ENCODE results near the gene PLEKHA6.

The PLEKHA6 gene

DNA sequence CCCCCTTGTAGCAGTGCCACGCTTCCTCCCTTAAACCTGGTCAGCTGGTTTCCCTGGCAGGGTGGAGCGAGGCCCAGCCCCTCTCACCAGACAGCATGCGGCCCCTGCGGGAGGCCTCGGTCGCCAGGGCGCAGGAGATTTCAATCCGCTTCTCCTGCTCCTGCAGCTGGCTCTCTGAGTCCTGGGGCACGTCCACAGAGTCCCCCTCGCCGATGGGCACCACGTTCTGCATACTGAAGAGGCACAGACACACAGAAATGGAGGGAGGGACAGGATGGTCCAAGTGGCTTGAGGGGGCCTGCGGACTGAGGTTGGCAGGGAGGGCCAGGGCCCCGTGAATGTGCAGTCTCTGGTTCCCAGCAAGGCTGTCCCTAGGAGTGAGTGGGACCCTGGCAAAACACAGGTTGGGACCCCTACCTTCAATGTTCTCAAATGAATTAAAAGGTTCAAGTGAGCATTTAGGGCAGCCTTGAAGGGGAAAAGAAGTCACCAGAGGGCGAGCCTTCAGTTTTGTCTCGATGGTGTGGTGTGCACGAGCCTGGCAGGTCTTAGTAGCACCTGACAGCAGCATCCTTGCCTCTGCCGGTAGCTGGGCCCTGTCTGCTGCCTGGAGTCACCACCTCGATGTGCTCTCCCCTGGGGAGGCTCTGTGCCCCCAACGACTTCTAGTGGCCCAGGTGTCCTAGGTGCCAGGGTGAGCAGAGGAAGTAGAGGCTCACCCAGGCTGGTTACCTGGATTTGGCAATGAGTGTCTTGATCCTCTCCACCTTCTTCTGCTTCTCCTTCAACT, 131.5 kb downstream of the PLEKHA6 start:
- DNase-seq: no peak

DNA sequence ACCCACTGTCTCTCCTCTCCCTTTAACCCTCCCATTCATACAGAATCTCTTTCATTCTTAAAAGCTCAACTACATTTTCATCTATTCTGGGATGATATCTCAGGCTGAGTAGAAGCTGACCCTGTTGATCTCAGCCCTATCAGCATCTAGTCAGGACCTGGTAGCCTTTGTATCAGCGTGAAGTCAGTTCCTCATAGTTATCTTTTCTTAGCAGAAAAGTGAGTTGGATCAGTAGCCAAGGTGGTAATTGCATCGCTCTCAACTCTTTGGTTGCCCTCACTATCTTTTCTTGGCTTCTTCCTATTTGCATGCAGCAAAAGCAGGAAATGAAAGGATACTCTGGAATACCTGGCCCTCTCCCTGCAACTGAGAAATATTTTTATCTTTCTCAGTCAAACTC, 132.4 kb downstream of the PLEKHA6 start:
- DNase-seq: no peak

GRCh38 chr1:204225841-204226735, 133.6 kb downstream of the PLEKHA6 start:
- no peak for DNase-seq

DNA sequence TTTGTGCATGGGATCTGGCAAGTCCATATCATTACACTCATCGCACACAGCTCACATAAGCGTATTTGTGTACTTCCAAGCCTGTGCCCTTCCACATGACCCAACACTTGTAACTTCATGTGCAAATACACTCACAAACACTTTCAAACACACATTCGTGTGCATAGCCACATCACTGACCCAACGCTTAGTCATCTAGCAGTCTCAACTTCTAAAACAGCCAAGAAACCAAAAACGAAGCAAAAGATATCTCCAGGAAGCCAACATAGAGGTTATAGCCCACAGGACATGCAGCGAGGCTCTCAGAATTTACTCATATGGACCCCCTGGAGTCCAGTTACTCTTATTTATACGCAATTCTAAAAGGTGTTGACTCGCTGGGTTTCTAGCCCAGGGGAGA, 135.1 kb downstream of the PLEKHA6 start:
- no peak for DNase-seq

GRCh38 chr1:204223129-204223860, 136.4 kb downstream of the PLEKHA6 start:
- DNase-seq: no peak

DNA sequence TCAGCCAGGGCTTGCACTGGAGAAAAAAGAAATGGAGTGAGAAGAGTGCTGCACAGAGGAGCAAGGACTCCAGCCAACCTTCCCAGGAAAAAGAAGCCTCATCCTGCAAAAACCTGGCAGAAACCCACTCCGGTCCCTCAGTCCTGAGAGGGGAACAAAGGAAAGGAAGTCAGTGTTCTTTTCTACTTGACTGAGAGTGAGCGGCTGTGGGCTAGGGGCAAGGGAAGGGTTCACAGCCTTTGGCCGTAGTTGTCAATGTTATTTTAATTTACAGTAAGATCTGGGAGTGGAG, 137.0 kb downstream of the PLEKHA6 start:
- DNase-seq: no peak

- DNase-seq: no peak
These were observed 137.5 kb downstream of the PLEKHA6 start for GRCh38 chr1:204222006-204222763.

DNA sequence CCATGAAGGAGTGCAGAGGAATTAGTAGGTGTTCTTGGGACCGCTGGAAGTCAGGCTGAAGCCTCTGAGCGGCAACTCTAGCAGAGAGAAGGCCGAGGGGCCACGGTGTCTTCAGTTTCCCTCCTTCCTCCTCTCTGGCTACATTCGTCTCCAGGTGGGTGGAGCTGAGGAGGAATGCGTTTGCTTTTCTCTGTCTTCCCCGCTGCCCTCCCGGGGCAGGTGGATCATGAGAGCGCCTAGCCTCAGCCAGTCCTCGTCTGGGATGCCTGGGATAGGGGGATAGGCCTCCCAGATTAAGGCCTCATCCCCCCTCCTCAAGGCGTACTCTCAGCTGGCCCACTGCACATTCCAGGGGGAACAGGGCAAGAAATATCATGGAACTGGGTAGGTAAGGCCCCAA, 138.5 kb downstream of the PLEKHA6 start:
- DNase-seq: no peak

GRCh38 chr1:204219971-204220616, 139.6 kb downstream of the PLEKHA6 start:
- no peak for DNase-seq

DNA sequence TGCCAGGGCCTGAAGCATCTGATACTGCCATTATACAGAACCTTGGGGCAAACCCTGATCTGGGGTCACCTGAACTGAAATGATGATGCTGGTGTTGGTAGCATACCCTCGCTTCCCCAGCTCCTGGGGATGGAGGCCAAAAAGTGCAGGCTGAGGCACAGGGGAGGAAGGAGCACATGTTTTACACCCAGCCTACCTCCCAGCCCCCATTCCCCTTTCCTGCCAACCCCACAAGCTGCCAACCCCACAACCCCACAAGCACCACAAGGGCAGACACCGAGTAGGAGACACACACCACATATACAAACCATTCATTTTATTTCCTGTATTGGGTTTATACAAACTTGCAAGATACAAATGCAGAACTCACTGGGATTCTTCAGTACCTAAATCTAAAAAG, 141.2 kb downstream of the PLEKHA6 start:
- DNase-seq: no peak

DNA sequence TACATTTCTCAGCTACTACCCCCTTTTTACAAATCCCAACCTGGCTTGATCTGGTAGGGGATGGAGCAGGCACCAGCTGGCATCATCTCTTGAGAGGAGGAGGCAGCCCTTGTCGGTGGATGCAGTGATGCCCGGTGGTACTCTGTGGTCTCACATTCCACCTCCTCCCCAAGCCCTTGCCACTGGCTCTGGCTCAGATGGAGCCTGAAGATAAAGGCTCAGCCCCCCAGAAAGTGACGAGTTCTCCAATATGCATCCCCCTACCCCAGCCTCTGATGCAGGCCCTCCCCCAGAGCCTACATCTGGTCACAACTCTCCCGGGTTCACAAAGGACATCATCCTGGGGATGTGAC, 142.1 kb downstream of the PLEKHA6 start:
- no peak for DNase-seq

DNA sequence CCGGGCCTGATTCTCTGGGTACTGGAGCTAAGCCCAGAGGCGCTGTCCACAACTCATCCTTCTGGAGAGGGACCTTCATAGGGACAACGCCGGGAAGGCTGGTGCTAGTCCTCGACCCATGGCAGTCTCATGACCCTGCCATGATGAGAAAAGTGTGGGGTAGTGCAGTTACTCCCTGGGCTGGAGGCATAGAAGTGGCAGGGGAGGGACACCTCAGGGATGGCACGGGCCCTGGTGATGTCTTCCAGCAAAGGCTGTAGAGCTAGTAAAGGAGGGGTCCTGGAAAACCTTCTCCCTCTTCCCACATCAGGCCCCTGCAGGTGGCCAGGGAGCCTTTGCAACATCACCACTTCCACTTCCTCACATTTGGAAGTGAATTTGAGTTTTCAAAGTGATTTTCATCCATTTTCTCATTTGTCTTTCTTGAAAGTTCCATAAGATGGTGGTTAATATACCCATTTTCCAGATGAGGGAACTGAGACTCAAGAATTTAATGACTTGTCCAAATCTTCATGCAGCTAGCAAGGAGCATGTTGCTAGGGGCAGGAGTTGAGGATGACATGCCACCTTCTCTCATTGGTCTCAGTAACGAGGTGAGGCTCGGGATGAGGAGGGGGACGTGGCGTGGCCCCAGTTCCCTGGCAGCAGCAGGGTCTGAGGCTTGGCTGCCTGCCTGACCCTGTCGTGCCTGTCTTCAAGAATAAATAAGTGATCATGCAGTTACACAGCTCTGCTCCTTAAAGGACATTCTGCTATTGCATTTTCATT, 142.7 kb downstream of the PLEKHA6 start:
- no peak for DNase-seq

- DNase-seq: no peak
These were observed 143.5 kb downstream of the PLEKHA6 start for GRCh38 chr1:204216236-204216635.

DNA sequence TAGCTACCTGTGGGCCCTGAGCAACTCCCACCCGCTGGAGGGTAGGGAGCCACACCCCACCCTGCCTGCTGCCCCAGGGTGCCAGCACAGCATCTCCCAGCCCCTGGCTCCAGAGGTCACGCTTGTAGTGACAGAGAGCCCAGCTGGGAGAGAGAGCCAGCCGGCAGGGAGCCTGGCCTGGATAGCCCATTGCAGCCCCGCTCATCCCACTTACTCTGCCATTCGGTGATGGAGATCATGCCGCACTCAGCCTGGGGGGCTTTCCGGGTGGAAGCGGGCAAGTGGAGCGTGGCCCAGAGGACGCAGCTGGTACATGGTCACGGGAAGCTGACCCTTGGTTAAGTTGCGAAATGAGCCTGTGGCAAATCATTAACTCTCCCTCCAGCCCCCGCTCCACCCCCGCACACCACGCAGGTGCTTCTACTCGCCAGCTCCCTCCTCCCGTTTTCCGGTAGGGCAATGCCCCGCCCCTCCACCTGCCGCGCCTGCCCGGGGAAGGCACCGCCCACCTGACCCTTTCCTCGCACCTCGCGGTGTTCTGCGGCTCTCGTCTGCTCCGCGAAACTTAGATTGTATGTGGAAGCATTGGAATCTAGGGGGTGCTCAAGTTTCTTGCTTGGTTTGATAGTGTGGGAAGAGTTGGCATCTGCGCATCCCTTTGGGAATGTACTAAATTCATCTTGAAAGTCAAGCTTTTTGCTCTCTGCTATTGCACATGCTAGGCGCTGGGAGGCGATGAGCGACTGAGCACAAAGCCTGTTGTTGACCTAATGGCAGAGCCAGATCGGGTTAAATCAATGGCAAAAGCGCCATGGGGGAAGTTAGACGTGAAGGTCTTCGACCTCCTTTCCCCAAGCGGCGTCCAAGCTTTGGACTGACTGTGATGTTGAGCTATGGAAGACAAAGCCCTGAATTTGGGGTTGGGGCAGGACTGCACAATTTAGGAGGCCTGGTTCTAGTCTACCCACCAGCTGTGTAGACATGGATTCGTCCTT, 145.8 kb downstream of the PLEKHA6 start, which contains the start of gene GOLT1A:
GOLT1A (minus strand) TSS at position 321 of the 995 bp plus-strand sequence; CDS start at position 239, 82 bp downstream.
- DNase-seq: no peak

DNA sequence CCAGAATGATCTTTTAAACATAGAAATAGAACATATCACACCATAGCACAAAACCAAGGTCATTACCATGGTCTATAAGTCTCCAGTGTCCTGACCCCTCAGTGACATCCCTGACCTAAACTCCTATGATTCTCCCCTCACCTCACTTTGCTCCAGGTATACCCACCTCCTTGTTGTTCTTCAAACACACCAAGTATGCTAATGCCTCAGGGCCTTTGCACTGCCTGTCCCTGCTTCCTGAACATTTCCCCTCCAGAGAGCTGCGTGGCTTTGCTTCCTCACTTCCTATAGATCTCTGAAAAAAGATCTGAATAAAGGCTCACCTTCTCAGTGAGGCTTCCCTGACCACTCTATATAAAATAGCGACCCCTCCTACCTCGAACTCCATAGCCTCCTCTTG, 147.0 kb downstream of the PLEKHA6 start:
- DNase-seq: no peak

DNA sequence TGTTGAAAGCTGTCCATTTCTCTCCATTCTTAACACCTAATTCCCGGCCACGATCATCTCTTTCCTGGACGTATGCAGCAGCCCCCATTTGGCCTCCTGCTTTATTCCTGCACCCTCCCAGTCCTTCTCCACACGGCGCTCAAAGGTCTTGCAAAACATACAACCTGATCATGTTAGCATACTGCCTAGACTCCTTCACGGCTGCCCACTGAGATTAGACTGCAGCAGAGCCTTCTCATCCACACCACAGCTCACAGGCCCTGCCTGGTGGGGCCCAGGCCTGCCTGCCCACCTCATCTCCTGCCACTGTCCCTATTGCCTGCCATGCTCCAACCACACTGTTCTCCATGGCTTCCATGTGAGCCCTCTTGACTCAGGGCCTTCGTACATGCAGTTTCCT, 148.7 kb downstream of the PLEKHA6 start:
- no peak for DNase-seq

DNA sequence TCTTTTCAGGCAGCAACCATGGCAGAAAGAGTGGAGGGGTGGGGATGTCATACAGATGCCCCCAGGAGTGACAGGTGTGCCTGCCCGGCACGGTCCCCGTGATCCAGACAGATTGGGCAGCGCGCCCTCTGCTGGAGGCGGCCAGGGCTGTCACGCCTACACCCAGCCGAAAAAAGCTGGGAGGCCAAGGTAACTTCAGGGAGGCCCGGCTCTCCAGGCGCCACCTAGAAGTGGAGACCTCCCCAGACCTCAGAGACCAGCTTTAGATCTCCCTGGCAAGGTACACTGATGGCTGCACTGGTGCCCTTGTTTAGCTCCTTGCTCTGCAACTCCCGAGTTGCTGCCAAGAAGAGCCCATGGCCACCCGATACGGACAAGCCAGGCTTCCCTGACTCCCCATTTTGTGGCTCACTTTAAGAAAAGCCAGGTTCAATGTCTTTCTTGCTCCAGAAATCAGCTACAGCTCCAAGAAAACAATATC, 152.6 kb downstream of the PLEKHA6 start:
- peak; percentile 38 for DNase-seq

- no peak for DNase-seq
These were observed 153.6 kb downstream of the PLEKHA6 start for GRCh38 chr1:204206121-204206520.

DNA sequence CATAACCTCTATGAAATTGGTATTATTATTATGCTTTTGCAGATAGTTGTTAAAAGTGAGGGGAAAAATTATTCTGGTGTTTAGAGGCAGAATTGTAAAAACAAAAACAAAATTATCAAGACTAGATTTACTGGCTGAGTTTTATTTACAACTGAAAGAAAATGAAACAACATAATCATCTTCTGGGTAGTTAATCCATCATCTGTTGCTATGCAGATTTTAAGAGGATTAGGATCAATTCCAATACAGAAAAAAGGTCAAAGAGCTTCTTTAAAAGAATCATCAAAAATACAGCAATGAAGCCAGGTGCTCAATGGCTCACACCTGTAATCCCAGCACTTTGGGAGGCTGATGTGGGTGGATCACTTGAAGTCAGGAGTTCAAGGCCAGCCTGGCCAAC, 154.2 kb downstream of the PLEKHA6 start:
- DNase-seq: no peak

DNA sequence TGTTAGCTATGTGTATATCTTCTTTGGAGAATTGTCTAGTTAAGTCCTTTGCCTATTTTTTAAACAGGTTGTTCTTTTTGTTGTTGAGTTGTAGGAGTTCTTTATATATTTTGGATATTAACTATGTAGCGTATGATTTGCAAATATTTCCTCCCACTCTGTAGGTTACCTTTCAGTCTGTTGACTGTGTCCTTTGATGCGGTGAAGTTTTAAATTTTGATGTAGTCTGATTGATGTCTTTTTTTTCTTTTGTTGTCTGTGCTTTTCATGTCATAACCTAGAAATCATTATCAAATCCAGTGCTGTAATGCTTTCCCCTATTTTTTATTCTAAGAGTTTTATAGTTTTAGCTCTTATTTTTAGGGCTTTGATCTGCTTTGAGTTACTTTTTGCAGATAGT, 154.8 kb downstream of the PLEKHA6 start:
- no peak for DNase-seq

Data from NCI-H2107 (cell line).